ENCODE measurements around the gene CD320.
"Not testable (repeated sequence)": the region's sequence is repeated elsewhere in the genome, so short reads cannot be mapped to it uniquely, and the experiment has no call there.

Gene CD320

GRCh38 chr19:8343483-8343844 lies 35.3 kb upstream of the CD320 start:
- Mint-ChIP-seq H3K27ac (no peak overlapping the region), H3K27me3 (ENCODE audit: low read depth, poor library complexity) (peaks cover 55% of the 10 kb centered on the region), H3K4me1 (peaks cover 31% of the 10 kb centered on the region), H3K9me3 (no peaks in the 10 kb centered on the region), H3K36me3 (ENCODE audit: low read depth) (no peaks in the 10 kb centered on the region), H3K4me3 (peak overlapping the region; percentile 74)
- no peak for TF ChIP-seq CTCF (IDR thresholded peaks at IDR 0.05)
- DNase-seq, result no peak

- peaks cover 35% of the 10 kb centered on the region for H3K4me1 Mint-ChIP-seq
- TF ChIP-seq CTCF (IDR thresholded peaks at IDR 0.05), result no peak
- peak; percentile 97 for DNase-seq
- H3K9me3 Mint-ChIP-seq, result no peaks in the 10 kb centered on the region
- H3K27me3 Mint-ChIP-seq (ENCODE audit: low read depth, poor library complexity), result peaks cover 61% of the 10 kb centered on the region
- H3K4me3 Mint-ChIP-seq, result peak within 1 kb of the TSS; percentile 74
- no peak within 1 kb of the TSS for H3K27ac Mint-ChIP-seq
- H3K36me3 Mint-ChIP-seq (ENCODE audit: low read depth), result no peaks in the 10 kb centered on the region
These were observed 34.7 kb upstream of the CD320 start, which contains the start of gene KANK3 for GRCh38 chr19:8342684-8343482. Gene KANK3 (minus strand): TSS chr19:8343262. CDS start chr19:8337828, 5,434 bp downstream.

GRCh38 chr19:8342316-8342683 lies 34.1 kb upstream of the CD320 start:
- Mint-ChIP-seq H3K4me1 (peaks cover 36% of the 10 kb centered on the region), H3K36me3 (ENCODE audit: low read depth) (no peaks in the 10 kb centered on the region), H3K27me3 (ENCODE audit: low read depth, poor library complexity) (peaks cover 64% of the 10 kb centered on the region), H3K4me3 (no peak overlapping the region), H3K27ac (no peak overlapping the region), H3K9me3 (no peaks in the 10 kb centered on the region)
- TF ChIP-seq CTCF (IDR thresholded peaks at IDR 0.05), result no peak
- DNase-seq, result no peak

- H3K27ac Mint-ChIP-seq; H3K9me3 Mint-ChIP-seq; H3K4me3 Mint-ChIP-seq; H3K36me3 Mint-ChIP-seq (ENCODE audit: low read depth); DNase-seq: not testable (repeated sequence)
- H3K4me1 Mint-ChIP-seq, result peaks cover 36% of the 10 kb centered on the region
- peaks cover 69% of the 10 kb centered on the region for H3K27me3 Mint-ChIP-seq (ENCODE audit: low read depth, poor library complexity)
These were observed 33.3 kb upstream of the CD320 start for GRCh38 chr19:8341504-8341903.

GRCh38 chr19:8340341-8341096 lies 32.4 kb upstream of the CD320 start:
- H3K4me1 Mint-ChIP-seq, result peaks cover 36% of the 10 kb centered on the region
- peak; percentile 15 for TF ChIP-seq CTCF (IDR thresholded peaks at IDR 0.05)
- peak; percentile 48 for DNase-seq
- no peaks in the 10 kb centered on the region for H3K36me3 Mint-ChIP-seq (ENCODE audit: low read depth)
- peak overlapping the region; percentile 62 for H3K4me3 Mint-ChIP-seq
- peak overlapping the region; percentile 88 for H3K27ac Mint-ChIP-seq
- peaks cover 79% of the 10 kb centered on the region for H3K27me3 Mint-ChIP-seq (ENCODE audit: low read depth, poor library complexity)
- H3K9me3 Mint-ChIP-seq, result no peaks in the 10 kb centered on the region

- Mint-ChIP-seq H3K27ac (no peak overlapping the region), H3K4me3 (no peak overlapping the region), H3K27me3 (ENCODE audit: low read depth, poor library complexity) (peaks cover 74% of the 10 kb centered on the region)
These were observed 30.7 kb upstream of the CD320 start for GRCh38 chr19:8338835-8339234.

More at GRCh38 chr19:8338835-8339234, 30.7 kb upstream of the CD320 start:
- peaks cover 36% of the 10 kb centered on the region for H3K4me1 Mint-ChIP-seq
- no peaks in the 10 kb centered on the region for H3K36me3 Mint-ChIP-seq (ENCODE audit: low read depth)
- TF ChIP-seq CTCF (IDR thresholded peaks at IDR 0.05), result no peak
- DNase-seq, result no peak
- no peaks in the 10 kb centered on the region for H3K9me3 Mint-ChIP-seq

All from nephron progenitor cell (in vitro differentiated cells).